ENCODE results near the gene HECW1. TPM values are rescaled to one million over a fixed set of nuclear protein-coding genes. Genes with fewer than 3 reads are reported as not detected.

The HECW1 gene
- total and polyA plus RNA-seq, 2 donors (not counting 1 experiment from before 2014, with no cell fraction given), result not detected

- Mint-ChIP-seq H3K27ac (no peak overlapping the region), H3K27me3 (peaks cover 13% of the 10 kb centered on the region), H3K9me3 (ENCODE audit: insufficient read depth) (no peaks in the 10 kb centered on the region), H3K4me3 (no peak overlapping the region), H3K4me1 (peaks cover 10% of the 10 kb centered on the region)
- WGBS (ENCODE audit: insufficient coverage), result no CpG with 5 or more reads among the region's 1 CpG
- no peaks in the 10 kb centered on the region for H3K79me2 ChIP-seq (ENCODE audit: control insufficient read depth, insufficient read depth, low read length)
- ATAC-seq (ENCODE audit: low read depth) (no peak), DNase-seq (no peak)
- no peak overlapping the region for H3K4me3 ChIP-seq (ENCODE audit: control extremely low read depth in 1 of 5, extremely low read depth in 1 of 5, insufficient read depth in 1 of 5, low read depth in 2 of 5, low read length in 4 of 5)
- ChIA-PET POLR2A (no interaction called here), CTCF (no interaction called here)
- intact Hi-C loops (cut with micrococcal nuclease), result no loop called here
- H3K27ac ChIP-seq (ENCODE audit: low read length in 2 of 2), result no peak overlapping the region
- TF ChIP-seq CTCF (IDR thresholded peaks at IDR 0.05) (no peak), EZH2 (IDR thresholded peaks at IDR 0.05; ENCODE audit: borderline replicate concordance, insufficient read depth, low read depth, low read length, poor library complexity, severe bottlenecking) (no peak)
- H4K20me1 ChIP-seq (ENCODE audit: control insufficient read depth, insufficient read depth, low read length, poor library complexity, severe bottlenecking), result no peaks in the 10 kb centered on the region
- H3K27me3 ChIP-seq (replicated peaks in 1 of 4; ENCODE audit: control extremely low read depth in 1 of 4, control insufficient read depth in 3 of 4, insufficient read depth in 4 of 4, low read length in 3 of 4), result no peaks in the 10 kb centered on the region
- no peak overlapping the region for H3K4me2 ChIP-seq (replicated peaks; ENCODE audit: low read depth, low read length, poor library complexity, severe bottlenecking)
- H3K36me3 ChIP-seq (replicated peaks in 1 of 2; ENCODE audit: control extremely low read depth in 1 of 2, control insufficient read depth in 1 of 2, extremely low read depth in 1 of 2, insufficient read depth in 2 of 2, low read length in 1 of 2), result no peaks in the 10 kb centered on the region
- H3K4me1 ChIP-seq (ENCODE audit: control insufficient read depth in 2 of 2, insufficient read depth in 2 of 2, low read length in 2 of 2), result peaks cover 4 to 7% of the 10 kb centered on the region in 2 donors
- no peak overlapping the region for H3K9ac ChIP-seq (ENCODE audit: low read length)
- H2AFZ ChIP-seq (ENCODE audit: insufficient read depth, low read depth, low read length, poor library complexity, severe bottlenecking), result no peak overlapping the region
- H3K9me3 ChIP-seq (ENCODE audit: control extremely low read depth in 1 of 3, control insufficient read depth in 2 of 3, insufficient read depth in 1 of 3, low read length in 2 of 3), result no peaks in the 10 kb centered on the region
Measured at GRCh38 chr7:43489257-43489656, 376.8 kb downstream of the HECW1 start.

- H2AFZ ChIP-seq (ENCODE audit: insufficient read depth, low read depth, low read length, poor library complexity, severe bottlenecking), result no peak overlapping the region
- H4K20me1 ChIP-seq (ENCODE audit: control insufficient read depth, insufficient read depth, low read length, poor library complexity, severe bottlenecking), result no peaks in the 10 kb centered on the region
- no peaks in the 10 kb centered on the region for H3K36me3 ChIP-seq (replicated peaks in 1 of 2; ENCODE audit: control extremely low read depth in 1 of 2, control insufficient read depth in 1 of 2, extremely low read depth in 1 of 2, insufficient read depth in 2 of 2, low read length in 1 of 2)
- intact Hi-C loops (cut with micrococcal nuclease), result no loop called here
- CTCF ChIA-PET, result interaction anchor here (0.6 kb wide), 1 partner anchor 182 kb away, joined by 4 read pairs; no protein-coding TSS in a partner anchor
- DNase-seq (no peak), ATAC-seq (ENCODE audit: low read depth) (no peak)
- H3K4me1 ChIP-seq (ENCODE audit: control insufficient read depth in 2 of 2, insufficient read depth in 2 of 2, low read length in 2 of 2), result peaks cover 4 to 7% of the 10 kb centered on the region in 2 donors
- H3K27me3 ChIP-seq (replicated peaks in 1 of 4; ENCODE audit: control extremely low read depth in 1 of 4, control insufficient read depth in 3 of 4, insufficient read depth in 4 of 4, low read length in 3 of 4), result peaks cover 0 to 3% (median 0%) of the 10 kb centered on the region in 4 experiments
- Mint-ChIP-seq H3K4me3 (no peak overlapping the region), H3K27ac (no peak overlapping the region), H3K27me3 (peaks cover 12% of the 10 kb centered on the region), H3K9me3 (ENCODE audit: insufficient read depth) (no peaks in the 10 kb centered on the region), H3K4me1 (peaks cover 10% of the 10 kb centered on the region)
- TF ChIP-seq CTCF (IDR thresholded peaks at IDR 0.05), result no peak
- TF ChIP-seq EZH2 (IDR thresholded peaks at IDR 0.05; ENCODE audit: borderline replicate concordance, insufficient read depth, low read depth, low read length, poor library complexity, severe bottlenecking), result no peak
- no peak overlapping the region for H3K4me3 ChIP-seq (ENCODE audit: control extremely low read depth in 1 of 5, extremely low read depth in 1 of 5, insufficient read depth in 1 of 5, low read depth in 2 of 5, low read length in 4 of 5)
- H3K27ac ChIP-seq (ENCODE audit: low read length in 2 of 2), result no peak overlapping the region
- no peak overlapping the region for H3K9ac ChIP-seq (ENCODE audit: low read length)
- 97% methylated on average over 3 of the region's 3 CpGs for WGBS (ENCODE audit: insufficient coverage)
- no peaks in the 10 kb centered on the region for H3K9me3 ChIP-seq (ENCODE audit: control extremely low read depth in 1 of 3, control insufficient read depth in 2 of 3, insufficient read depth in 1 of 3, low read length in 2 of 3)
- POLR2A ChIA-PET, result no interaction called here
- no peak overlapping the region for H3K4me2 ChIP-seq (replicated peaks; ENCODE audit: low read depth, low read length, poor library complexity, severe bottlenecking)
- H3K79me2 ChIP-seq (ENCODE audit: control insufficient read depth, insufficient read depth, low read length), result no peaks in the 10 kb centered on the region
Measured at GRCh38 chr7:43490016-43490415, 377.6 kb downstream of the HECW1 start.

Measured in B cell (primary cell).